HG02759 (cell line): Measurements from ENCODE around the gene NDRG4.

ENCODE experiments used
- ATAC-seq: cut with Tn5 transposase; IDR thresholded peaks from one replicate; pipeline ENCODE4 v1.9.1; 2021; ENCODE audit warnings: mild to moderate bottlenecking, moderate library complexity; ENCODE audit not compliant: unreplicated experiment

The NDRG4 gene

GRCh38 chr16:58537124-58537906, 37.4 kb downstream of the NDRG4 start:
- ATAC-seq, result no peak

GRCh38 chr16:58541711-58542110, 41.8 kb downstream of the NDRG4 start:
- no peak for ATAC-seq

- ATAC-seq, result no peak
Observed at GRCh38 chr16:58542291-58542690, 42.3 kb downstream of the NDRG4 start.

DNA sequence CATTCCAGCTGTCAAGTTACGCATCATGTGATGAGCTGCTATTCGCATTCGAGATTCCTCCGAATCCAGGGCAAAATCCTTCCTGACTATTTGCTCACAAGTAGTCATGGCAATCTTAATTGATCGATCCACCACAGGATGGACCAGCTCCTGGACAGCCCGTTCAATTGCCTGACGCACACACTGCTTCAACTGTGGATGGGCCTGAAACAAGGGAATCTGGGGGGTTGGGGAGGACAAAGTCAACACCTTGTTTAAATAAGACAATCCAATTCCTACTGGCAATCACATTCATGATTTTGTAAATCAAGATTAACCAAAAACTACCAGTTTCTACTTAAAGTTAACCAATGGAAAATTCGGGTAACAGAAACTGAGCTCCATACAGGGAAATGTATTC, 43.7 kb downstream of the NDRG4 start:
- no peak for ATAC-seq

DNA sequence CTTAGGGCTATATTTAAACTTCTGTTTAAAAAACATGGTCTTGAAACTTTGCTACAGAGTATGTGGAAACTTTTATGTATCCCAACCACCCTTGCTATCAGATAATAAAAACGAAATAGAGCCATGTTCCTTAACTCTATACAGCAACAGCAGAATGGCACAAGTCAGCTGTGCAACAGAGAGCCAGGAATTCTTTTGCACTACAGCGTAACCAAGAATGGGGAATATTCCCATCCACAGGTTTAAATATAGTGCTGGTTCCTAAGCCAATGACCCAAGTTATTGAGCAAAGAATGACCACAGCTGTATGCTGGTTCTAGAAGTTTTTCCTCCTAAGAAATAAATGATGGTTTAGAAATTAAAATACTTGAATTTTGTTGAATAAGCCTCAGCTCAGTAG, 48.4 kb downstream of the NDRG4 start:
- ATAC-seq, result no peak

GRCh38 chr16:58551496-58551895, 51.6 kb downstream of the NDRG4 start:
- ATAC-seq, result no peak

- ATAC-seq, result no peak
Observed at GRCh38 chr16:58556678-58557077, 56.7 kb downstream of the NDRG4 start.
